PC-9 (cell line): ENCODE data around the gene EIF4A3. TPM values are rescaled to one million over a fixed set of nuclear protein-coding genes. Genes with fewer than 3 reads are reported as not detected.
A peak's percentile ranks its signal among the peaks of the same experiment; 100 is the strongest.
"Not testable (repeated sequence)": the region's sequence is repeated elsewhere in the genome, so short reads cannot be mapped to it uniquely, and the experiment has no call there.

Experiments used
- BruUV-seq: library from RNA; stranded (reverse); fragments of 400-500 nt; replicated peaks from 2 replicates; lab custom pipeline; 2021; lab: Mats Ljungman, UMichigan
- CTCF ChIA-PET: fragments of 300-600 bp; sonication (Branson Sonifier 250); formaldehyde crosslinking; loops from one replicate; lab custom pipeline; 2022; ENCODE audit warnings: antibody characterized with exemption; lab: Charles Lee
- POLR2A ChIA-PET: fragments of 300-600 bp; sonication (Branson Sonifier 250); formaldehyde crosslinking; loops from one replicate; lab custom pipeline; 2022; ENCODE audit warnings: antibody characterized with exemption; ENCODE audit not compliant: unreplicated experiment; lab: Charles Lee
- DNase-seq, 2 experiments: peaks; one replicate each; pipeline versions ENCODE4 v3.0.0 to v3.0.0-alpha.2; 2015 to 2022; ENCODE audit warnings: mixed read lengths in 1 of 2
- H2AFZ ChIP-seq: fragments of 200-600 bp; sonication (generic); 2 replicates; pipeline ENCODE4 v1.8.1; 2017; ENCODE audit warnings: antibody characterized with exemption
- H3F3A ChIP-seq: fragments of 200-600 bp; sonication (generic); 2 replicates; pipeline ENCODE4 v1.8.1; 2017; ENCODE audit warnings: antibody characterized with exemption, mild to moderate bottlenecking, low read depth; ENCODE audit not compliant: insufficient read depth
- H3K27ac ChIP-seq: fragments of 200-600 bp; sonication (generic); 2 replicates; pipeline ENCODE4 v1.6.1; 2016; ENCODE audit warnings: mixed run types
- H3K27me3 ChIP-seq: fragments of 200-600 bp; sonication (generic); 2 replicates; pipeline ENCODE4 v1.6.1; 2016; ENCODE audit warnings: low read depth, mixed run types; ENCODE audit not compliant: insufficient read depth
- H3K36me3 ChIP-seq: fragments of 200-600 bp; sonication (generic); 2 replicates; pipeline ENCODE4 v1.6.1; 2016; ENCODE audit warnings: low read depth, mixed run types
- H3K4me1 ChIP-seq: fragments of 200-600 bp; sonication (generic); replicated peaks from 2 replicates; pipeline ENCODE4 v1.6.1; 2016; ENCODE audit warnings: mixed run types; ENCODE audit not compliant: insufficient read depth
- H3K4me2 ChIP-seq: fragments of 200-600 bp; sonication (generic); 2 replicates; pipeline ENCODE4 v1.6.1; 2017; ENCODE audit warnings: mixed run types
- H3K4me3 ChIP-seq: fragments of 200-600 bp; sonication (generic); 2 replicates; pipeline ENCODE4 v1.6.1; 2016; ENCODE audit warnings: mixed run types
- H3K79me2 ChIP-seq: fragments of 200-600 bp; sonication (generic); 2 replicates; pipeline ENCODE4 v1.6.1; 2017; ENCODE audit warnings: low read depth, mixed run types
- H3K9me2 ChIP-seq: fragments of 200-600 bp; sonication (generic); 2 replicates; pipeline ENCODE4 v1.8.1; 2017; ENCODE audit warnings: mild to moderate bottlenecking; ENCODE audit not compliant: insufficient read depth
- H3K9me3 ChIP-seq: fragments of 200-600 bp; sonication (generic); 2 replicates; pipeline ENCODE4 v1.8.1; 2016; ENCODE audit warnings: low read depth; ENCODE audit not compliant: insufficient read depth
- H4K20me1 ChIP-seq: fragments of 200-600 bp; sonication (generic); 2 replicates; pipeline ENCODE4 v1.8.1; 2017; ENCODE audit not compliant: insufficient read depth
- CTCF ChIP-seq: fragments of 200-600 bp; sonication (generic); conservative IDR thresholded peaks from 2 replicates; pipeline ENCODE4 v1.6.1; 2017; ENCODE audit warnings: mixed run types, antibody characterized with exemption, mild to moderate bottlenecking, moderate library complexity
- EZH2 ChIP-seq: fragments of 200-600 bp; sonication (generic); IDR thresholded peaks from 2 replicates; pipeline ENCODE4 v1.8.0; 2017; ENCODE audit warnings: antibody characterized with exemption, low read depth
- intact Hi-C: fragments of 100-400 bp; cut with micrococcal nuclease; formaldehyde crosslinking; loops from one replicate; pipeline ENCODE4 v1.10.0; 2022; ENCODE audit not compliant: unreplicated experiment
- total RNA-seq: library from RNA; stranded (reverse); gene quantifications from 2 replicates; pipeline ENCODE4 v1.2.3, GENCODE V29; 2021

EIF4A3 gene
- total RNA-seq, 1 experiment from 2014 or later = 114 TPM

- Histone ChIP-seq H3K36me3 (no peaks in the 10 kb centered on the region), H3K79me2 (no peaks in the 10 kb centered on the region), H3K27me3 (no peaks in the 10 kb centered on the region), H3K9me3 (no peaks in the 10 kb centered on the region), H3K4me2 (no peak overlapping the region), H2AFZ (no peak overlapping the region), H3F3A (no peaks in the 10 kb centered on the region), H3K9me2 (no peaks in the 10 kb centered on the region), H4K20me1 (no peaks in the 10 kb centered on the region), H3K27ac (no peak overlapping the region), H3K4me3 (no peak overlapping the region), H3K4me1 (no peaks in the 10 kb centered on the region)
- ChIA-PET POLR2A (no interaction called here), CTCF (no interaction called here)
- no TSS peak for BruUV-seq
- no peak for TF ChIP-seq EZH2
- no peak for TF ChIP-seq CTCF
- no peak for DNase-seq
- intact Hi-C loops = no loop called here
These were observed 16.4 kb upstream of the EIF4A3 start for GRCh38 chr17:80163336-80163735.

DNA sequence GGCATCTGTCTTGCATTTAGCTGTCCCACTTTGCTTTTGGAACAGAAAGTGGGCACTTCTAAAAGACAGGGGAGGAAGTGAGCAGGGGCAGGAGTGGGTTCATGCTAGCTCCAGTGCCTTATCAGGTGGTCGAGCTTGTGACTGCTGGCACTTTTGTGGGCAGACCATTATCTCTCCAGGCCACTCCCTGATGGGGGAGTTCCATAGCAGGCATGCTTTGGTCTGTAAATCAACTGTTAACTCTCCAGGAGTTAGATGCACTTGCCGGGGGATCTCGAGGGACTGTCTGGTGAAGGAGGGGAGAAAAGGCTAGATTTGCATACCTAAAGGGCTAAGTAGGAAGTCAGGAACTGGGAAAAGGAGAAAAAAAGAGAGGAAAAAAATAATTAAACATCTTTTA lies 13.6 kb upstream of the EIF4A3 start:
- Histone ChIP-seq H3K4me1 (no peaks in the 10 kb centered on the region), H3K79me2 (no peaks in the 10 kb centered on the region), H3K36me3 (no peaks in the 10 kb centered on the region), H3K9me2 (no peaks in the 10 kb centered on the region), H3F3A (no peaks in the 10 kb centered on the region), H3K4me2 (no peak overlapping the region), H3K9me3 (no peaks in the 10 kb centered on the region), H3K27me3 (no peaks in the 10 kb centered on the region), H3K27ac (no peak overlapping the region), H3K4me3 (no peak overlapping the region), H4K20me1 (no peaks in the 10 kb centered on the region), H2AFZ (no peak overlapping the region)
- CTCF ChIA-PET = no interaction called here
- no TSS peak for BruUV-seq
- no peak for DNase-seq
- POLR2A ChIA-PET = interaction anchor here (0.6 kb wide), 1 partner anchor 54 kb away, joined by 4 read pairs; no protein-coding TSS in a partner anchor
- intact Hi-C loops = no loop called here
- TF ChIP-seq EZH2 = no peak
- TF ChIP-seq CTCF = no peak

GRCh38 chr17:80158846-80159245 lies 11.9 kb upstream of the EIF4A3 start:
- Histone ChIP-seq H4K20me1 (no peaks in the 10 kb centered on the region), H3K27me3 (no peaks in the 10 kb centered on the region), H3K9me2 (no peaks in the 10 kb centered on the region), H3F3A (no peaks in the 10 kb centered on the region), H3K4me3 (no peak overlapping the region), H3K4me2 (no peak overlapping the region), H2AFZ (no peak overlapping the region), H3K79me2 (no peaks in the 10 kb centered on the region), H3K4me1 (no peaks in the 10 kb centered on the region), H3K27ac (no peak overlapping the region), H3K9me3 (no peaks in the 10 kb centered on the region), H3K36me3 (no peaks in the 10 kb centered on the region)
- CTCF ChIA-PET = no interaction called here
- POLR2A ChIA-PET = no interaction called here
- no TSS peak for BruUV-seq
- intact Hi-C loops = no loop called here
- DNase-seq = no peak
- TF ChIP-seq EZH2 (no peak), CTCF (no peak)

DNA sequence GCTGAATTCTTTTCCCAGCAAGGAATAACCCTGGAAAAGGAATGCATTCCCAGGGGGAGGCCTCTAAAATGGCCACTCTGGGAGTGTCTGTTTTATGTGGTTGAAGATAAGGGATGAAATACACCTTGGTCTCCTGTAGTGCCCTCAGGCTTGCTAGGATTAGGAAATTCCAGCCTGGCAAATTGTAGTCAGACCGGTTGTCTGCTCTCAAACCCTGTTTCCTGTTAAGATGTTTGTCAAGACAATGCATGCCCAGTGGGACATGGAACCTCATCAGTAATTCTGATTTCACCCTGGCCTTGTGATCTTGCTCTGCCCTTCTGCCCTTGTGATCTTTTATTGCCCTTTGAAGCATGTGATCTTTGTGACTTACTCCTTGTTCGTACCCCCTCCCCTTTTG lies 8.7 kb upstream of the EIF4A3 start:
- not testable (repeated sequence) for H4K20me1 ChIP-seq

More for the DNA sequence above, 8.7 kb upstream of the EIF4A3 start:
- H3K4me2 ChIP-seq, POLR2A ChIA-PET, intact Hi-C loops, H3K4me3 ChIP-seq, CTCF ChIA-PET, BruUV-seq, H2AFZ ChIP-seq, H3F3A ChIP-seq, H3K36me3 ChIP-seq, H3K9me3 ChIP-seq, H3K27me3 ChIP-seq, H3K79me2 ChIP-seq, H3K9me2 ChIP-seq, H3K27ac ChIP-seq: not testable (repeated sequence)
- peak in 1 of 2 experiments; percentile 34 for DNase-seq
- H3K4me1 ChIP-seq = peaks cover 15% of the 10 kb centered on the region
